Fibroblast of mammary gland (primary cell): ENCODE results near the gene TAF11L10.
"Not testable (repeated sequence)": the region's sequence is repeated elsewhere in the genome, so short reads cannot be mapped to it uniquely, and the experiment has no call there.

Experiments used
- DNase-seq: peaks from one replicate; pipeline ENCODE4 v3.0.0-alpha.2; 2010; ENCODE audit warnings: low read depth
- H3K4me3 ChIP-seq: 2 replicates; pipeline ENCODE4 v1.5.1; 2011; ENCODE audit warnings: low read depth, mild to moderate bottlenecking, low read length, moderate library complexity; ENCODE audit not compliant: control insufficient read depth
- CTCF ChIP-seq: conservative IDR thresholded peaks from 2 replicates; pipeline ENCODE4 v1.5.1; 2011; ENCODE audit warnings: low read depth, low read length, inconsistent platforms; ENCODE audit not compliant: control insufficient read depth, insufficient read depth

Gene TAF11L10

GRCh38 chr5:17597728-17598127, at the start of gene TAF11L10:
TAF11L10 (minus strand) TSS chr5:17597828.
- not testable (repeated sequence) for H3K4me3 ChIP-seq, DNase-seq

DNA sequence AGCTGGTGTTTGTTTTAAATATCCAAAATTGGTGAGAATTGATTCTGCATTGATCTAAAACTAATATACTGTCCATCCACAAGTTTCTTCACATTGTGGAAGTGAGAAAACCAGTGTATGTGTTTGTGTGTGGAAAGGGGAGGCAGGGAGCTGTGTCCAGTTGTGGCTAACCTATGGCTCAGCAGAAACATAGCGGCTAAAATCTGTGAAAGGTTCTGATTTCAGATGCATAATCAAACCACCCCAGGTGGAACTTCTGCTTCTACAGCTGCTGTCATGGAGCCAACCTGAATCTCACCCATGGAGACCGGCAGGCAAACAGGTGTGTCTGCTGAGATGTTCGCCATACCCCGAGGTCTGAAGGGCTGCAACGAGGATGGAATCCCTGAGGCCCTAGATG, 36.5 kb upstream of the TAF11L10 start, which contains the start of gene TAF11L14:
TSS of gene TAF11L14 (plus strand) at position 301 of the 400 bp plus-strand sequence.
- no peak within 1 kb of the TSS for H3K4me3 ChIP-seq
- no peak for TF ChIP-seq CTCF
- DNase-seq = no peak

DNA sequence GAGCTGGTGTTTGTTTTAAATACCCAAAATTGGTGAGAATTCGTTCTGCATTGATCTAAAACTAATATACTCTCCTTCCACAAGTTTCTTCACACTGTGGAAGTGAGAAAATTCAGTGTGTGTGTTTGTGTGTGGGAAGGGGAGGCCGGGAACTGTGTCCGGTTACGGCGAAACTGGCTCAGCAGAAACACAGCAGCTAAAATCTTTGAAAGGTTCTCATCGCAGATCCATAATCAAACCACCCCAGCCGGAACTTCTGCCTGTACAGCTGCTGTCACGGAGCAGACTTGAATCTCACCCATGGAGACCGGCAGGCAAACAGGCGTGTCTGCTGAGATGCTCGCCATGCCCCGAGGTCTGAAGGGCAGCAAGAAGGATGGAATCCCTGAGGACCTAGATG, 34.2 kb upstream of the TAF11L10 start, which contains the start of gene TAF11L13:
TSS of gene TAF11L13 (plus strand) at position 301 of the 400 bp plus-strand sequence.
- not testable (repeated sequence) for H3K4me3 ChIP-seq, DNase-seq

GRCh38 chr5:17625686-17626085, 28.1 kb upstream of the TAF11L10 start:
- no peak for DNase-seq
- H3K4me3 ChIP-seq = no peak overlapping the region
- TF ChIP-seq CTCF = no peak

DNA sequence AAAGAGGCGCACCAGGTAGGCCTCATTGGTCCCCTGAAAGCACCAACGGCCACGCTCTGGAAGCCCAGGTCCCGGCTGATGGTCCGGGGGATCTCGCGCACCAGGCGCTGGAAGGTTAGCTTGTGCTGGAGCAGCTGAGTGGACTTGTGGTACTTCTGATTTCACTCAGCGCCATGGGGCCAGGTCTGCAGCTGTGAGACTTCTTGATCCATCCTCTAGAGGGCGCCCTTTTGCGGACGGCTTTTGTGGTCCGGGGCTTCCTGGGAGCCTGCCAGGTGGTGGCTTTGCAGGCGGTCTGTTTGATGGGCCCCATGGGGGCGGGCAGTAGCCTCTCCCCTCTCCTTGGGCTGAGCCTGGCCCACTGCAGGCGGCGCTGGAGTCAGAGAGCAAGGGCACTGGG, 23.0 kb upstream of the TAF11L10 start:
- H3K4me3 ChIP-seq = no peak overlapping the region
- no peak for TF ChIP-seq CTCF
- DNase-seq = no peak

- DNase-seq = no peak
- no peak for TF ChIP-seq CTCF
- H3K4me3 ChIP-seq = no peak overlapping the region
Observed at GRCh38 chr5:17619354-17619753, 21.7 kb upstream of the TAF11L10 start.

- no peak for TF ChIP-seq CTCF
- DNase-seq = no peak
- no peak overlapping the region for H3K4me3 ChIP-seq
Observed at GRCh38 chr5:17614872-17615605, 17.4 kb upstream of the TAF11L10 start.

- H3K4me3 ChIP-seq, DNase-seq: not testable (repeated sequence)
Observed at GRCh38 chr5:17610092-17610491, 12.5 kb upstream of the TAF11L10 start, which contains the start of gene TAF11L12. TAF11L12 (plus strand) TSS chr5:17610392.

- DNase-seq, H3K4me3 ChIP-seq: not testable (repeated sequence)
Observed at GRCh38 chr5:17607461-17607860, 9.8 kb upstream of the TAF11L10 start.
